GM12874 (cell line): Measurements from ENCODE around the gene CDH12.

ENCODE experiments used
- TF ChIP-seq, protein P1 (sequence below): IDR thresholded peaks from 2 replicates; pipeline ENCODE4 v1.5.1; 2011; ENCODE audit warnings: low read depth, mild to moderate bottlenecking, control low read depth, low read length, moderate library complexity; ENCODE audit not compliant: insufficient read depth

The CDH12 gene

DNA sequence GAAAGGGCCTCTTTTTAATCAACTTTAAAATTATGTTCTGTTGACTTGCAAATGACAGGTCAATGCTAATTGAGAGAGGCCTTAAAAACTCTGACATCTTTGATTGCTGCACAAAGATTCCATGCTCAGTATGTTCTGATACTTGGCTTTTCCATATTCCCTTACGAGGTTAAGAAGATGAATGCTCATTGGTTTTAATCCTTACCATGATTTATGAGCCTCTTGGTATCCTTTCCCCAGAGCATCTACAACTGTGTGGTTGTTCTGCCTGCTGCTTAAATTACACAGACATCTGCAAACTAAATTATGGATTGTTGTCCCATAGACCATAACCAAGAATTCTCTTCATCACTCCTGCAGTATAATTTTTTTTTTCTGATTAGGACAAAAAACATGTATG lies 352.6 kb downstream of the CDH12 start:
- TF ChIP-seq, protein P1, sequence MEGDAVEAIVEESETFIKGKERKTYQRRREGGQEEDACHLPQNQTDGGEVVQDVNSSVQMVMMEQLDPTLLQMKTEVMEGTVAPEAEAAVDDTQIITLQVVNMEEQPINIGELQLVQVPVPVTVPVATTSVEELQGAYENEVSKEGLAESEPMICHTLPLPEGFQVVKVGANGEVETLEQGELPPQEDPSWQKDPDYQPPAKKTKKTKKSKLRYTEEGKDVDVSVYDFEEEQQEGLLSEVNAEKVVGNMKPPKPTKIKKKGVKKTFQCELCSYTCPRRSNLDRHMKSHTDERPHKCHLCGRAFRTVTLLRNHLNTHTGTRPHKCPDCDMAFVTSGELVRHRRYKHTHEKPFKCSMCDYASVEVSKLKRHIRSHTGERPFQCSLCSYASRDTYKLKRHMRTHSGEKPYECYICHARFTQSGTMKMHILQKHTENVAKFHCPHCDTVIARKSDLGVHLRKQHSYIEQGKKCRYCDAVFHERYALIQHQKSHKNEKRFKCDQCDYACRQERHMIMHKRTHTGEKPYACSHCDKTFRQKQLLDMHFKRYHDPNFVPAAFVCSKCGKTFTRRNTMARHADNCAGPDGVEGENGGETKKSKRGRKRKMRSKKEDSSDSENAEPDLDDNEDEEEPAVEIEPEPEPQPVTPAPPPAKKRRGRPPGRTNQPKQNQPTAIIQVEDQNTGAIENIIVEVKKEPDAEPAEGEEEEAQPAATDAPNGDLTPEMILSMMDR = no peak

- TF ChIP-seq, protein P1 = no peak
These were observed 356.5 kb downstream of the CDH12 start for GRCh38 chr5:22496666-22497065.

DNA sequence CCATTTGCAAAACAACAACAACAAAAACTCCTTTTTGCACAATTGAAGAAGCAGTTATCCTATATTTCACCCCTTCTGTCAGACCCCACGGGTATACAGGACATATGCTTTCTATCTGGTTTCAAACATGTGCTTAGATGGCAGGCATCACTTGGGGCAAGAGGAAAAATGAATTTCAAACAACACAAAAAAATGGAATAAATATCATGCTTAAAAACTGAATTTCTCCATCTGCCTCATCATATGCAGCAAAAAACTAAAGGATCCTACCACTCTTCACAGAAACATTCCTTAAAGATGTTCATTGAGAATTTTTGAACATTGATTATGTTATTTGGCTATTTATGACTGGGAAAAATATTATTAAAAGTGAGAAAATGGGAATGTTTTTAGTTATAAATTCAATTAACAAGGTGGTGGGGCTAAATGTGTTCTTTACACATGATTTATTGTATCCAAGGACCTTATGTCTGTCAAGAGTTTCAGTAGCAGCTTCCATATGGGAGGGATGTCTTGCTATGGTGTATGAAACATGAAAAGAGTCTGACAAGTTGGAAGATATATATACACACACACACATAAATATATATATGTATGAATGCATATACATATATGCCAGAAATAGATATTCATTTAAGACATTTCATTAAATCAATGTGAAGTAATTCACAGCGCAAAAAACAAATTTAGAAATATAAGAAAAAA lies 358.0 kb downstream of the CDH12 start:
- TF ChIP-seq, protein P1 = no peak

DNA sequence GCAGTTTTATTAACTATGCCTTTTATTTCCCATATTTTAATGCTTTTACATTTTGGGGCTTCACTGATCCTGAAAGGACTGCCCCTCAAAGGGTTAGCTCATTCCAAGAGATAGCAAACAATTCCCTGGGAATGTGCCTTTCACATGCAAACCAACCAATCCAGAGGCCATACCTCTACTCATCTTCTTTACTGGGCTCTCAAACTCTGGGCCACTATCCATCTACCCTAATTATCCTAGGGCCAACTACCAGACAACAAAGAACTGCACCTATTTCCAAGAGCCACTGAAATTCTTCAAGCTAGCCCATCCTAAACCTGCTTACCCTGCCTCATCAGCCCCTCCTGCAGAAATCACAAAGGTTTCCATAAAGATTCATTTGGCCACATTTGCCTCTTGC lies 364.7 kb downstream of the CDH12 start:
- TF ChIP-seq, protein P1 = no peak

- TF ChIP-seq, protein P1 = no peak
These were observed 372.8 kb downstream of the CDH12 start for GRCh38 chr5:22480305-22480704.

GRCh38 chr5:22473886-22474285 lies 379.3 kb downstream of the CDH12 start:
- TF ChIP-seq, protein P1 = no peak

DNA sequence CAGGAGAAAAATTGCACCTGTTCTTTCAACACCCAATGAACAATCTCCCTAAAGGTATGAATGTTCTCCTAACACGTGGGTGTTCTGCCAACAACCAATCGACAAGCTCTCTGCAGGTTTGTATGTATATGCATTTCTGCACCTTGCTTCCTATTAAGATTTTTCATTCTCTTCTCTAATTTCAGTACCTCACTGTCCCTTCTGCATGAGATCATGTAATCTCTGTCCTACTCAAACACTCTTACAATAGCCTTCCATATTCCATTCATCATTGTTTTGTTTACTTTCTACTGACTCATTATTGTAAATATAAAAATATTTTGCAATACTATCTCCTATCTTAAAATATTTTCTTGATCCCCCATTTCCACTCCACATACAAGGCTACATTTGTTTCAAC lies 382.0 kb downstream of the CDH12 start:
- TF ChIP-seq, protein P1 = no peak

GRCh38 chr5:22470408-22470807 lies 382.7 kb downstream of the CDH12 start:
- TF ChIP-seq, protein P1 = no peak
